GM15510 (cell line): ENCODE measurements around the gene TPI1.

Experiments used
- POLR2A ChIP-seq: IDR thresholded peaks from 3 replicates; pipeline ENCODE4 v1.6.1; 2011; ENCODE audit warnings: borderline replicate concordance; ENCODE audit not compliant: insufficient read length; ENCODE audit errors: extremely low read depth

Gene TPI1

DNA sequence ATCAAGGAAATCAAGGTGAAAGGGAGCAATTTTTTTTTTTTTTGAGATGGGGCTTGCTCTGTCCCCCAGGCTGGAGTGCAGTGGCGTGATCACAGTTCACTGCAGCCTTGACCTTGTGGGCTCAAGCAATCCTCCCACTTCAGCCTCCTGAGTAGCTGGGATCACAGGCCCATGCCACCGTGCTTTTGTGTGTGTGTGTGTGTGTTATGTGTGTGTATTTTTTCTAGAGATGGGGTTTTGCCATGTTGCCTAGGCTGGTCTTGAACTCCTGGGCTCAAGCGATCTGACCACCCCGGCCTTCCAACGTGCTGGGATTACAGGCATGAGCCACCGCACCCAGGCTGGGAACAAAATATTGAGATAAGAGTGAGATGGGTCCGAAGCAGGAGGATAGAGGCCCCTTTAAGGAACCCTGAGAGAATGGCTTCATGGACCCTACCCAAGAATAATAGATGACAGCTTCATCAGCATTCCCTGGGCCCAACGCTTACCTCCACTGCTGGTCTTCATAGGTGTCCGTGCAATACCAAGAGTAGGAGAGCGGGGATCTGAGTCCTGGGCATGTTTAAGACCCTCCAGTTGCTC lies 17.3 kb upstream of the TPI1 start:
- no peak for TF ChIP-seq POLR2A

DNA sequence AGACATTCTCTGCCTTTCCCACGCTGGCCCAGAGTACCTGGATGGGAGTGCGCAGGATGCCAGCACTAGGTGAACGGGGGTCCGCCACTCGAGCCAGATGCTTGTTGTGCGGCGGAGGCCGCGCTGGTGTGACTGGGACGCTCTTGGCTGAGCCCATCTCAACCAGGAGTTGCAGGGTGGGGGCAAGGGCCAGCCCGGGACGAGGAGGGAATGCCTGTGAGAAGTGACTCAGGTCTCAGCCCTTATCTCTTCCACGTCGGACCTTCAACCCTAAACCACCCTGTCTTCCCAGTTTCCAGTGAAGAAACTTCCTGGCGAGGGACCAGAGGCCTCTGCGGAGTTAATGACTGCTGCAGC lies 16.6 kb upstream of the TPI1 start:
- no peak for TF ChIP-seq POLR2A

DNA sequence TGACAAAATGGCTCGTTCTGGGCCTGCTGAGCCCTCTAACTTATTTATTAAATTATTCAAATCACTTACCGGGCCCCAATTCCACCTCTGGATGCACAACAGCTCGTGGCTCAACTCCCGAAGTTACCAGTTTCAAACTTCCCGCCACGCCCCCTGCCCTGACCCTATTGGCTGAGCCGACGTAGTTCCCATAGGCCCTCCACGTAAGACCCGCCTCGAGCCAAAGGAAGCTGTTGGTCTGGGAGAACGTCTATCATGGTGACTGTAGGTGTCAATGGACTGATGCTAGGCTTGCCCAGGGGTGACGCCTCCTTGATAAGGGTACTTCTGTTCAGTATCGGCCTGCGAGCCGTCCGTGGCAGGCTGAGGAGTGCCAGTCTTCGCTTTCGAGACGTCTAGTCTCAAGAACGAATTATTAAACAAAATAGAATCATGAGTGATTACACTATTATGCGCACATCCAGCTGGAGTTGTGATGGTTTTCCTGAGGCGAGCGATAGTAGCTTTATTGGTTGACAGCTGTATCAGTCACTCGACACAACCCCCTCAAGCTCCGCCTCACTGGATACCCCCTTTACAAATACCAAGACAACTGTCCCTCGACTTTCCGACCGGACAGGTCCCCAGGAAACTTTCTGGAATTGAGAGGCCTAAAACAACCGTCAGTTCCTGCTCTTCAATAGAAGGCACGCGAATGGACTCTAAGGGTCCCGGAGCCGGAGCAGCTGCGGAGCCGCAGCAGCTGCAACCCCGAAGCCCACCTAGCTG lies 16.0 kb upstream of the TPI1 start, which contains the start of gene CDCA3:
Gene CDCA3 (minus strand): TSS at position 134 of the 768 bp plus-strand sequence. CDS start 334 bp downstream, outside the sequence.
- peak; percentile 54 for TF ChIP-seq POLR2A

DNA sequence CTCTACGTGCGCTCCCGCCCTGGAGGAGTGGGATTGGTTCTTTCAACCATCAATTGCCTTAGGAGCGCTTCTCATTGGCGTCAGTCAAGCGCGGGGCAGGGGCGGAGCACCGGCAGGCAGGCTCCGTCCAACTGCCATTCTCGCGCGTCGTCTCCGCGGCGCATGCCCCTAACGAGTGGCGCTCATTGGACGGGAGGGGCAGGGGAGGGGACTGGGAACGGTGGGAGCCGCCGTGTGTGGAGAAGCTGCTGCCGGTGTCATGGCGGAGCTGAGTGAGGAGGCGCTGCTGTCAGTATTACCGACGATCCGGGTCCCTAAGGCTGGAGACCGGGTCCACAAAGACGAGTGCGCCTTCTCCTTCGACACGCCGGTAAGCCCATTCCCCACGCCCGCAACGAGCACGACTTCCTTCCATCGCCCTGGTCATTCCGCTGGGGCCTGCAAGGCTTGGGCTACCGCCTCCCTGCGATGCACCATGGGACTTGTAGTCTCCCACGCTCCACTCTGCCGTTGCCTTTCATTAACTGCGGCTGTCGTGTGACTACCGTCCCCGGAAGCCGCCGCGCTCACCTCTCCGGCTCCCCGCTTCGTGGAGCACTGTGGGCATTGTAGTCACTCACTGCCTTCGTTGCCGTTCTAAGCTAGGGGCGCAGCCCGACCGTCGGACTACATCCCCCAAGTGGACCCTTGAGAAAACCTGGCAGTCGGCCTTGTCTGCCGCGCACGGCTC lies 15.2 kb upstream of the TPI1 start, which contains the start of gene USP5:
Gene USP5 (plus strand): TSS at position 230 of the 730 bp plus-strand sequence. CDS start 30 bp downstream, at position 260.
- TF ChIP-seq POLR2A = peak; percentile 84

DNA sequence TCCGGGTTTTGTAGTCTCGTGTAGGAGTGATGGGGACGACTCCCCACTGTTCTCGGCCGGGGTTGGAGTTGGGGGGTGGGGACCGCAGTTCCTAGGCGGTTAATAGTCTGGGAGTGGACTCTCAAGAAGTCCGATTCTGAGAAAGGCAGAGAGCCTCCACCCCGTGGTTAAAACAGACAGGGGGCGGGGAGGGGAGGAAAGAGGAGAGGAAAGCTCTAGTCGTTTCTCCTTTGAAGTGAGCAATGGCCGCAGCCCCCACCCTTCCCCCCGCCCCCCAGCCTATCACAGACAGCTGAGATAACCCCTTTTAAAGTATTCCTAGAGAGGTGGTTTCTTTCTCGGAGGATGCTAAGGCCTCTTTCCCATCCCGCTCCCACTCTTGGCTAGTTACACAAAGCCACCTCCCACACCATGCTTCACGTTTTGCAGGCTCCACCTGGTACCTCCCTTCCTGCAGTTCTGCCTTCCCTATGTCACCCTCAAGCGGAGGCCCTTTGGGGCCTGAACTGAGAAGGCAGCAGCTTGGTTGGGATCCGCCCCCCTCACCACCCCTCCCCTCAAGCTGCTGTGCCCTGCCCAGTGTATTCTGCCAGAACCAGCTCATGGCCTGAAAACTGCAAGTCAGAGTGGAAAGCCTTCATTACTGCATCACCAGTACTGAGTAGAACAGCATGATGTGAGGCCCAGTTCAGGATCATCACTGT lies 14.5 kb upstream of the TPI1 start:
- TF ChIP-seq POLR2A = no peak

DNA sequence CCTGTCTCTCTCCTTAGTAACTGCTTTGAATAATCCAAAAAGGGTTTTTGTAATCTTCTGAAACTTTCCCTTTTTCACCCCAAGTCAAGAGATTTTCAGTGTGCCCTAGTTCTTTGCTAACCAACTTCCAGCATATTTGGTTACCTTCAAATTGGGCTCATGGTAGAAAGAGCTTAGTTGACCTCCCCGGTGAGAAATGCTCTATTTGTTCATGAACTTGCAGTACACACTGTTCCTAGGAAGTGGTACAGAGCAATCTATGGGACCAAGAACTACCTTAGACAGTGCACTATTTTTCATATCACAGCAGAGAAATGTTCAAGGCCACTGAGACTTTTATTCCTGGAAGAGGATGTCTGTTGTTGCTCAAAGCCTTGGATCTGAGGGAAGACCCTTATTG lies 13.7 kb upstream of the TPI1 start:
- TF ChIP-seq POLR2A = no peak

DNA sequence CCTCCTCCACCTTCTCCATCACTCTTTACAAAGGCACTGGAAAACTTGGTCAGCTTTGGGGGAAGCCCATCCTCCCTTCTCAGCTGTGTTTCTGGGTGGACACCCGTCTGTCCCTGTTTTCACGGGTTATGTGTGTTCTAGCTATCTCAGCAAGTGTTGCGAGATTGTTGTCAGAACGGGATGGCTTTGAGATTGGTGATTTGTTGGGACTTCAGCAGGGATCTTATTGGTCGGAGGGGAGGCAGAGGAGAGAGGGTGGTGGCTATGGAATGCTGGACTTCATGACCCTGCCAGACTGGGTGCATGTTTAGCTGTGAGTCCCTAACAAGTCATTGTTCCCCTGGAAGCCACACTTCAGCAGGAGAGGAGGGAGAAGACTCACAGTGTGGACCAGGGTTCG lies 13.3 kb upstream of the TPI1 start:
- TF ChIP-seq POLR2A = no peak

DNA sequence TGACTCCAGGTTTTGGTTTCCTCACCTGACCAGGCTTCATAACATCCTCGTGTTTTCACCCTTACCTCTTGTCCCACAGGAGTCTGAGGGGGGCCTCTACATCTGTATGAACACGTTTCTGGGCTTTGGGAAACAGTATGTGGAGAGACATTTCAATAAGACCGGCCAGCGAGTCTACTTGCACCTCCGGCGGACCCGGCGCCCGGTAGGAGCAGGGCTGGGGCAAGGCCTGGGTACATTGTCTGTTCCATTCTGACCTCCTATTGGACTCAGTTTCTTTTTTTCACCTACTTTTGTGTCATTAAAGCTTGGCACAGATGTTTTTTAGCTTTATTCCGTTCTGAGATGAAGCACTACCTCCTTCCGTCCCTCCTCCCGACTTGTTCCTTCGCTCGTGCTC lies 12.0 kb upstream of the TPI1 start:
- no peak for TF ChIP-seq POLR2A

DNA sequence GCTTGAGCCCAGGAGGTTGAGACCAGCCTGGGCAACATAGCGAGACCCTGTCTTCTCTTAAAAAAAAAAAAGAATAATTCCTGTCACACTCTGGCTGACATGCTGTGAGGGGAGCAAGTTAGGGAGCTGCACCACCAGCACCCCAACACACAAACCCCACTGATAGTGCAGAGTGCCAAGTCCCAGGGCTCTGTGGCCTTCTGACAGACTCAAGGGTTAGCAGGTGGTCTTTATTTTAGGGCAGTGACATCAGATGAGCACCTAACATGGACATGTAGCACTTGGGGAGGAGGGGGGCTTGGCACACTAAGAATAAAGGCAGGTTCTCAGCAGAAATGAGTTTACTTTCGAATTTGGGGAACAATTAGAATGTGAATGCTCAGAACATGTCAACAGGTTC lies 8.5 kb upstream of the TPI1 start:
- TF ChIP-seq POLR2A = no peak

DNA sequence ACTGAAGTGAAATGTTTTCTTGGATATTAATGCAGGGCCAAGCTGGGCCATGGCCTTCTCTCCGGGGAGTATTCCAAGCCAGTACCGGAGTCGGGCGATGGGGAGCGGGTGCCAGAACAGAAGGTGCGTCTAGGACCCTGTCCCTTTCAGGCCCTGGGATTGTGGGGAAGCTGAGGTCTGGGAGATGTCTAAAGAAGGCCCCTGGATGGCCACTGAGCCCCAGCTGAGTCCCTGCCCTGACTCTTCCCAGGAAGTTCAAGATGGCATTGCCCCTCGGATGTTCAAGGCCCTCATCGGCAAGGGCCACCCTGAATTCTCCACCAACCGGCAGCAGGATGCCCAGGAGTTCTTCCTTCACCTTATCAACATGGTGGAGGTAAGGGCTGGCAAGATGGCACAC lies 7.2 kb upstream of the TPI1 start:
- no peak for TF ChIP-seq POLR2A

DNA sequence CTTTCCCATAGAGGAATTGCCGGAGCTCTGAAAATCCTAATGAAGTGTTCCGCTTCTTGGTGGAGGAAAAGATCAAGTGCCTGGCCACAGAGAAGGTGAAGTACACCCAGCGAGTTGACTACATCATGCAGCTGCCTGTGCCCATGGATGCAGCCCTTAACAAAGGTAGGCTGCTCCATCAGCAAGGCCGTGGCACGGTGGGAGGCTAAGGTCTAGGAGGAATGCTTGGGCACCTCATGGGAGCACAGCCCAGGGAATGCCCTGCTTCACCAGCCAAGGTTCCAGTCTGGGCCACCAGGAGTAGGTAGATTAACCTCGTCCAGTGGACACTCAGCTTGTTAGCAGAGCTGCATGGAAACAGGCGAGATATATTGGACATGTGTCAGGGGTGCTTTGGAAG lies 6.4 kb upstream of the TPI1 start:
- TF ChIP-seq POLR2A = no peak

DNA sequence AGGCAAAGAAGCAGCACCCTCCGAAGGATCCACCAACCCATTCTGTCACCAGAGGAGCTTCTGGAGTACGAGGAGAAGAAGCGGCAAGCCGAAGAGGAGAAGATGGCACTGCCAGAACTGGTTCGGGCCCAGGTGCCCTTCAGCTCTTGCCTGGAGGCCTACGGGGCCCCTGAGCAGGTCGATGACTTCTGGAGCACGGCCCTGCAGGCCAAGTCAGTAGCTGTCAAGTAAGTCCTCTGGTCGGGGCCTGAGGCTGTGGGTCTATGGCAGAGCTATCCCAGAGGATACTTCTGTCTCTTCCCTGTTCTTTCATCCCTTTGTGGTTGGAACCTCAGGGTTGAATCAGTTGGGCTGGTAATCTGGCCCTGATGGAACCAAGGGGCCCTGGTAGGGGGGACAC lies 5.9 kb upstream of the TPI1 start:
- TF ChIP-seq POLR2A = no peak

DNA sequence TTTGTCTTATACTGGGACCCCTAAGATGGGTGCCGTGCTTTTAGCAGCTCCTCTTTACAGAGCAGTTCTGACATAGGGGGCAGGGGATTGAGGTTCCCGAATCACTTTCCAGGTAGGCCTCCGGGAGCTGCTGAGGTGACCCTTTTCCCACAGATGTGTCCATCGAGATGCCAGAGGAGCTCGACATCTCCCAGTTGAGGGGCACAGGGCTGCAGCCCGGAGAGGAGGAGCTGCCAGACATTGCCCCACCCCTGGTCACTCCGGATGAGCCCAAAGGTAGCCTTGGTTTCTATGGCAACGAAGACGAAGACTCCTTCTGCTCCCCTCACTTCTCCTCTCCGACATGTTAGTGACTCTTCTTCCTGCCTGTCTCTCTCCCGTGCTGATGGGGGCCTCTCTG lies 4.3 kb upstream of the TPI1 start:
- no peak for TF ChIP-seq POLR2A

DNA sequence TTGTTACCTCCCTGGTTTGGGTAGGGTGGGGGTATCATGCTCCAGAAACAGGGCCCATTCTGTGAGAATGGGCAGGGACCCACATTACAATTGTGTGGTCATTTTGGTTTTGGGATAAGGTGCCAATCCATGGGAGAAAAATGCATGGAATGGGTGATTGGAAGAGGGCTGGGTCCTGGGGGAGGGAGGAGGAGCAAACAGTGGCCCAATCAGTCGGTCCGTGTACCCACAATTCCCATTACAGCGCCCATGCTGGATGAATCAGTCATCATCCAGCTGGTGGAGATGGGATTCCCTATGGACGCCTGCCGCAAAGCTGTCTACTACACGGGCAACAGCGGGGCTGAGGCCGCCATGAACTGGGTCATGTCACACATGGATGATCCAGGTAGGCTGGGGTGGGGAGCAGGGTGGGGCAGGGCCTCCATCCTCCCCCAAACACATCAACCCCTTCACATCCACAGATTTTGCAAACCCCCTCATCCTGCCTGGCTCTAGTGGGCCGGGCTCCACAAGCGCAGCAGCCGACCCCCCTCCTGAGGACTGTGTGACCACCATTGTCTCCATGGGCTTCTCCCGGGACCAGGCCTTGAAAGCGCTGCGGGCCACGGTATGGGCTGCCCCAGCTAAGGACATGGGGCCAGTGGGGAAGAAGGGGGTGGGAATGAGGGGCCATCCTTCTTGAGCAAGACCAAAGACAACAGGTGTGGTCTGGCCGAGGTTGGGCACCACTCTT lies 3.6 kb upstream of the TPI1 start:
- no peak for TF ChIP-seq POLR2A
